MCF 10A (cell line): Measurements from ENCODE around the gene SRRM1. TPM values are rescaled to one million over a fixed set of nuclear protein-coding genes. Genes with fewer than 3 reads are reported as not detected.

Source experiments
- BruUV-seq: library from RNA; stranded (reverse); fragments of 400-500 nt; replicated peaks from 2 replicates; lab custom pipeline; 2021; lab: Mats Ljungman, UMichigan
- CTCF ChIA-PET: fragments of 300-600 bp; sonication (Branson Sonifier 250); formaldehyde crosslinking; extraction: SDS; loops from one replicate; lab custom pipeline; 2021; ENCODE audit warnings: antibody characterized with exemption, inconsistent platforms; lab: Yijun Ruan, JAX
- POLR2A ChIA-PET: fragments of 300-600, 350-650 bp; sonication (Branson Sonifier 250); formaldehyde crosslinking; extraction: SDS; loops from one replicate; lab custom pipeline; 2020; ENCODE audit warnings: antibody characterized with exemption, inconsistent platforms; lab: Yijun Ruan, JAX
- DNase-seq: peaks from one replicate; pipeline ENCODE4 v3.0.0-alpha.2; 2018; ENCODE audit not compliant: unreplicated experiment
- H3K27ac Mint-ChIP-seq: one replicate; pipeline ENCODE4 v1.8.0; 2022; ENCODE audit warnings: mild to moderate bottlenecking, low read depth, mixed read lengths; ENCODE audit not compliant: unreplicated experiment
- H3K27me3 Mint-ChIP-seq: one replicate; pipeline ENCODE4 v1.8.0; 2022; ENCODE audit warnings: mixed read lengths; ENCODE audit not compliant: insufficient read depth, unreplicated experiment
- H3K36me3 Mint-ChIP-seq: one replicate; pipeline ENCODE4 v1.8.0; 2022; ENCODE audit warnings: mild to moderate bottlenecking, moderate library complexity, mixed read lengths; ENCODE audit not compliant: insufficient read depth, unreplicated experiment
- H3K4me1 Mint-ChIP-seq: one replicate; pipeline ENCODE4 v1.8.0; 2022; ENCODE audit warnings: mixed read lengths; ENCODE audit not compliant: insufficient read depth, unreplicated experiment
- H3K4me3 Mint-ChIP-seq: one replicate; pipeline ENCODE4 v1.8.0; 2022; ENCODE audit warnings: mild to moderate bottlenecking, moderate library complexity, mixed read lengths; ENCODE audit not compliant: unreplicated experiment
- H3K9me3 Mint-ChIP-seq: one replicate; pipeline ENCODE4 v1.8.0; 2022; ENCODE audit warnings: mixed read lengths; ENCODE audit not compliant: unreplicated experiment
- intact Hi-C: fragments of 100-400 bp; cut with micrococcal nuclease; formaldehyde crosslinking; loops from 2 replicates; pipeline ENCODE4 v1.14.1; 2022
- total RNA-seq: library from RNA; stranded (reverse); gene quantifications from 2 replicates; pipeline ENCODE4 v1.2.3, GENCODE V29; 2022
- TF ChIP-seq, protein P1 (sequence below): fragments of 200-600 bp; IDR thresholded peaks from one replicate; pipeline ENCODE4 v1.8.0; 2022; ENCODE audit warnings: antibody characterized with exemption, mild to moderate bottlenecking; ENCODE audit not compliant: unreplicated experiment

Gene SRRM1
- total RNA-seq, 1 experiment from 2014 or later = 154 TPM

DNA sequence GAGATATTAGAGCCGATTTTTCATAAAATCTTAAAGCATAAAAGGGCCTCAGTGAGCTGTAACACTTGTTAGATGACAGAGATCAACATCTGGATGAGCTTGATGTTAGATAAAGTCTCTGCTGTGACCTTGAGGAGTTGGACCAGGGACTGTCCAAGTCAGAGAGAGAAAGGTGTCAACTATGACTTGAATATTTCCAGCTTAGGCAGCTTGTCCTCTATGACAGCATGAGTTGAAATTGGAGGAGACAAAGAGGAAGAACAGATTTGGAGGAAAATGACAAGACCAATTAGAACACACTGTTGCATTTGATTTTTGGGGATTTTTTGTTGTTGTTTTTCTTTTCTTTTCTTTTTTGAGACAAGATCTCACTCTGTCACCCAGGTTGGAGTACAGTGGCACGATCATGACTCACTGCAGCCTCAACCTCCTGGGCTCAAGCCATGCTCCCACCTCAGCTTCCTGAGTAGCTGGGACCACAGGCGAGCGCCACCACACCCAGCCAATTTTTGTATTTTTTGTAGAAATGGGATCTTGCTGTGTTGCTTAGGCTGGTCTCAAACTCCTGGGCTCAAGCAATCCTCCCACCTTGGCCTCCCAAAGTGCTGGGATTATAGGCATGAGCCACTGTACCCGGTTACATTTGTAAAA, 66.8 kb downstream of the SRRM1 start:
- no peaks in the 10 kb centered on the region for H3K36me3 Mint-ChIP-seq

DNA sequence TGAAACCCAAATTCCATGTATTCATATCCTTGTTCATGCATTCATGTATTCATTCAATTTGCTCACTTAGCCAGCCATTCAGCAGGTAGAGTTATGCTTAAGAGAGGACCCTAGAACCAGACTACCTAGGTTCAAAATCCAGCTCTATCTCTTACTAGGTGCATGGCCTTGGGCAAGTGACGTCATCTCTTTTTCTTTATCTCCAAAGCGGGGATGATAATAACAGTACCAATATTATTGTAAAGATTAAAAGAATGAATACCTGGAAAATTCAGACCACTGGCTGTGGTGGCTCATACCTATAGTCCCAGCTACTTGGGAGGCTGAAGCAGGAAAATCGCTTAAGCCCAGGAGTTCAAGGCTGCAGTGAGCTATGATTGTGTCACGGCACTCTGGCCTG, 68.2 kb downstream of the SRRM1 start:
- no peak overlapping the region for H3K4me3 Mint-ChIP-seq
- CTCF ChIA-PET = interaction anchor here (0.6 kb wide), 1 partner anchor 661 kb away, joined by 3 read pairs; no protein-coding TSS in a partner anchor
- intact Hi-C loops = no loop called here
- BruUV-seq = no TSS peak
- H3K27me3 Mint-ChIP-seq = no peaks in the 10 kb centered on the region
- no peaks in the 10 kb centered on the region for H3K36me3 Mint-ChIP-seq
- TF ChIP-seq, protein P1, sequence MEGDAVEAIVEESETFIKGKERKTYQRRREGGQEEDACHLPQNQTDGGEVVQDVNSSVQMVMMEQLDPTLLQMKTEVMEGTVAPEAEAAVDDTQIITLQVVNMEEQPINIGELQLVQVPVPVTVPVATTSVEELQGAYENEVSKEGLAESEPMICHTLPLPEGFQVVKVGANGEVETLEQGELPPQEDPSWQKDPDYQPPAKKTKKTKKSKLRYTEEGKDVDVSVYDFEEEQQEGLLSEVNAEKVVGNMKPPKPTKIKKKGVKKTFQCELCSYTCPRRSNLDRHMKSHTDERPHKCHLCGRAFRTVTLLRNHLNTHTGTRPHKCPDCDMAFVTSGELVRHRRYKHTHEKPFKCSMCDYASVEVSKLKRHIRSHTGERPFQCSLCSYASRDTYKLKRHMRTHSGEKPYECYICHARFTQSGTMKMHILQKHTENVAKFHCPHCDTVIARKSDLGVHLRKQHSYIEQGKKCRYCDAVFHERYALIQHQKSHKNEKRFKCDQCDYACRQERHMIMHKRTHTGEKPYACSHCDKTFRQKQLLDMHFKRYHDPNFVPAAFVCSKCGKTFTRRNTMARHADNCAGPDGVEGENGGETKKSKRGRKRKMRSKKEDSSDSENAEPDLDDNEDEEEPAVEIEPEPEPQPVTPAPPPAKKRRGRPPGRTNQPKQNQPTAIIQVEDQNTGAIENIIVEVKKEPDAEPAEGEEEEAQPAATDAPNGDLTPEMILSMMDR = no peak
- no peak overlapping the region for H3K27ac Mint-ChIP-seq
- DNase-seq = no peak
- no peaks in the 10 kb centered on the region for H3K9me3 Mint-ChIP-seq
- POLR2A ChIA-PET = interaction anchor here (1.2 kb wide), 1 partner anchor 34 kb away, joined by 3 read pairs; the partner anchor contains the start of gene CLIC4
- peaks cover 12% of the 10 kb centered on the region for H3K4me1 Mint-ChIP-seq

More for the DNA sequence above, 66.8 kb downstream of the SRRM1 start:
- Mint-ChIP-seq H3K27ac (no peak overlapping the region), H3K27me3 (no peaks in the 10 kb centered on the region), H3K9me3 (no peaks in the 10 kb centered on the region), H3K4me3 (no peak overlapping the region), H3K4me1 (peaks cover 14% of the 10 kb centered on the region)
- ChIA-PET CTCF (interaction anchor here (0.6 to 1.4 kb wide), 3 partner anchors 21 to 127 kb away, joined by 3 to 5 read pairs (median 3); no protein-coding TSS in a partner anchor), POLR2A (interaction anchor here (0.7 to 1.2 kb wide), 2 partner anchors 26 to 36 kb away, joined by 3 read pairs; partner anchors contain the start of gene CLIC4)
- BruUV-seq = no TSS peak
- intact Hi-C loops = no loop called here
- no peak for DNase-seq
- TF ChIP-seq, protein P1 = no peak

DNA sequence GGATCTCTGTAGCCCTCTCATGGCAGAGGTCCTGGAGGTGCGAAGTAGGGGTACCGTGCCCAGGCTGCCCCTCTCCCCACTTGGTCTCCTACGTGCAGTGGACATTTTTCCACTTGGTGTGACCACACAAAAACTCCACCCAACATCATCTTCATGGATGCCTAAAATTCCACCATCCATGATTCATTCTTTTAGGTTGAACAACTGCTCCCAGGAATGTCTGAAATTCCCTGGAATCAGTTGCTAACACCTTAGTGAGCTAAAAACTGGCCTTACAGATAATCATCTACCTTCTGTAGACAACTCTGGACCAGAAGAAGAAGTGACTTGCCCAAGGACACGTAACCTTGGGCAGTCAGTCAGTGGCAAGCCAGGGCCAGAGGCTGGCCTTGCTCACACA, 70.1 kb downstream of the SRRM1 start:
- no peak for DNase-seq
- Mint-ChIP-seq H3K9me3 (no peaks in the 10 kb centered on the region), H3K4me3 (no peak overlapping the region), H3K36me3 (peaks cover 1% of the 10 kb centered on the region), H3K4me1 (peaks cover 5% of the 10 kb centered on the region), H3K27ac (no peak overlapping the region), H3K27me3 (no peaks in the 10 kb centered on the region)
- BruUV-seq = no TSS peak
- intact Hi-C loops = no loop called here
- ChIA-PET CTCF (interaction anchor here (0.8 to 1.1 kb wide), 4 partner anchors 15 to 32 kb away, joined by 3 to 4 read pairs (median 4); partner anchors contain the start of gene CLIC4), POLR2A (no interaction called here)
- TF ChIP-seq, protein P1 = no peak

DNA sequence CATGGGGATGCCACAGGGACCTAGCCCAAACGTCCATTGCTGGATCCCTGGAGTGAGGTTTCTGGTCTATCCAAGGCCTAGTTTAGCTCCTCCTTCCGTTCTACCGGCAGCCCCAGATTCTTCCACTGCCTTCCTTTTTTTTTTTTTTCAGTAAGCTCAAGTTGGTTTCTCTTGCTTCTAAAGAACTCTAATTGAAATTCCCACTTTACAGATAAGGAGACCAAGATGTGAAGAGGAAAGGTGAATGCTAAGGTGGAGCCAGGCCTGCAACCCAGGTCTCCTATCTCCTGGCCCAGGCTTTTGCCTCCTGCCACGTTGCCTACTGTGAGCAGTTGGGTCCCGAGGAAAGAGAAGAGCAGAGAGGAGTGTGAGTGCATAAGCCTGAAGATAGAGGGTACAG, 70.6 kb downstream of the SRRM1 start:
- Mint-ChIP-seq H3K27me3 (no peaks in the 10 kb centered on the region), H3K9me3 (no peaks in the 10 kb centered on the region), H3K36me3 (peaks cover 7% of the 10 kb centered on the region), H3K4me1 (peaks cover 8% of the 10 kb centered on the region), H3K4me3 (no peak overlapping the region), H3K27ac (no peak overlapping the region)
- intact Hi-C loops = no loop called here
- no TSS peak for BruUV-seq
- TF ChIP-seq, protein P1 = no peak
- POLR2A ChIA-PET = no interaction called here
- CTCF ChIA-PET = interaction anchor here (0.6 to 1.1 kb wide), 5 partner anchors 15 to 32 kb away, joined by 3 to 4 read pairs (median 3); partner anchors contain the start of gene CLIC4
- no peak for DNase-seq
